HepG2 (cell line): ENCODE data around the gene HSD17B8. TPM values are rescaled to one million over a fixed set of nuclear protein-coding genes. Genes with fewer than 3 reads are reported as not detected.

Experiments used
- AHDC1 ChIP-seq: sonication (generic); formaldehyde crosslinking; IDR thresholded peaks from 2 replicates; pipeline ENCODE4 v1.5.1; 2020; ENCODE audit warnings: mild to moderate bottlenecking, missing genetic modification reagents, borderline replicate concordance
- JUN ChIP-seq: sonication (generic); formaldehyde crosslinking; IDR thresholded peaks from 2 replicates; pipeline ENCODE4 v1.4.0; 2020; ENCODE audit warnings: mild to moderate bottlenecking, missing genetic modification reagents
- TEAD2 ChIP-seq: sonication (generic); formaldehyde crosslinking; IDR thresholded peaks from 2 replicates; pipeline ENCODE4 v1.9.0; 2021; ENCODE audit warnings: missing genetic modification reagents
- TERF1 ChIP-seq: sonication (generic); formaldehyde crosslinking; IDR thresholded peaks from 2 replicates; pipeline ENCODE4 v1.8.0; 2022; ENCODE audit warnings: mild to moderate bottlenecking, missing genetic modification reagents, moderate library complexity
- ZBTB10 ChIP-seq: sonication (generic); formaldehyde crosslinking; IDR thresholded peaks from 2 replicates; pipeline ENCODE4 v1.4.0; 2020; ENCODE audit warnings: missing genetic modification reagents, borderline replicate concordance
- ZNF318 ChIP-seq: sonication (generic); formaldehyde crosslinking; IDR thresholded peaks from 2 replicates; pipeline ENCODE4 v1.4.0; 2020; ENCODE audit warnings: mild to moderate bottlenecking, missing genetic modification reagents
- ZNF761 ChIP-seq: sonication (generic); formaldehyde crosslinking; conservative IDR thresholded peaks from 2 replicates; pipeline ENCODE4 v1.4.0; 2020; ENCODE audit warnings: mild to moderate bottlenecking, missing genetic modification reagents
- ZSCAN20 ChIP-seq: sonication (generic); formaldehyde crosslinking; IDR thresholded peaks from 2 replicates; pipeline ENCODE4 v1.4.0; 2020; ENCODE audit warnings: missing genetic modification reagents, mild to moderate bottlenecking, borderline replicate concordance
- polyA plus RNA-seq, 8 experiments: library from polyadenylated mRNA; depleted of rRNA in 3 of 8; stranded (reverse) in 7 of 8; unstranded in 1 of 8; fragments of >200 nt; fragmentation: Illumina TruSeq in 4 of 8; extraction: Trizol in 4 of 8; gene quantifications; 2 replicates each; pipeline versions ENCODE4 v1.2.1 to v1.2.3, GENCODE V29; 2011 to 2016; ENCODE audit warnings: low read depth in 4 of 8, missing spikeins in 1 of 8, mixed read lengths in 1 of 8; ENCODE audit not compliant: insufficient read depth in 1 of 8
- total RNA-seq, 5 experiments: library from RNA; depleted of rRNA; stranded (reverse); fragments of >200 nt; fragmentation: Illumina TruSeq; extraction: Trizol; gene quantifications; 2 replicates each; pipeline ENCODE4 v1.2.3, GENCODE V29; 2016; ENCODE audit warnings: low read depth in 1 of 5

HSD17B8 gene
- total and polyA plus RNA-seq, 2 of the 13 experiments (the other 11 are each of a cell fraction or from before 2014, with no cell fraction given): 12.6 to 20.1 TPM

- TF ChIP-seq ZBTB10: peak; percentile 62; the same call in 1 of the 2 replicates
- TF ChIP-seq AHDC1 (CRISPR knock-in tag): peak; percentile 51; the same call in 1 of the 2 replicates
- peak; percentile 87 for TF ChIP-seq ZNF761 (CRISPR knock-in tag)
- TF ChIP-seq TEAD2: no peak
- peak; percentile 95; the same call in 1 of the 2 replicates for TF ChIP-seq ZSCAN20
- peak; percentile 20; the same call in 1 of the 2 replicates for TF ChIP-seq JUN
- peak; percentile 54 for TF ChIP-seq ZNF318 (CRISPR knock-in tag)
- no peak for TF ChIP-seq TERF1 (CRISPR knock-in tag)
Measured at GRCh38 chr6:33200219-33201146, 4.0 kb upstream of the HSD17B8 start, which contains the start of the genes RXRB and SLC39A7 (continued).
